ENCODE results near the gene CYB5A. TPM values are rescaled to one million over a fixed set of nuclear protein-coding genes. Genes with fewer than 3 reads are reported as not detected.

CYB5A gene
- total RNA-seq, 1 experiment from 2014 or later = 45.9 TPM

DNA sequence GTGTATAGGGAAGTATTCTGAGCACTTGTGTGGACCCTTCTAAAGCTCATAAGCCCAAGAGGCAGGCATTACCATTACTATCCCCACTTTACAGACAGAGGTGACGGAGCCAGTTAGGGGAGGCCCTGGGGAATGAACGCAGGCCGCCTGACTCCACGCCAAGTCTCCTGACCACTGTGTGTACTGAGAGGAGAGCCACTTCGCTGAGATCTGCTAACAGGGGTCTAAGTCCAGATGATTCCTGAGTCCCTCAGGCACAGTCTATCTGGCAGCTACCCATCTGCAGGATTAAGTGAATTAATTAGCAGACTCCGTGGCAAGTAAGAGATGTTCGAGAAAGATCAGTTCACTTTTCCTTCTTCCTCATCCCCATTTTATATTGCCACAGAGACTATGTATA lies 13.7 kb downstream of the CYB5A start:
- DNase-seq (ENCODE audit: low read depth) = no peak

DNA sequence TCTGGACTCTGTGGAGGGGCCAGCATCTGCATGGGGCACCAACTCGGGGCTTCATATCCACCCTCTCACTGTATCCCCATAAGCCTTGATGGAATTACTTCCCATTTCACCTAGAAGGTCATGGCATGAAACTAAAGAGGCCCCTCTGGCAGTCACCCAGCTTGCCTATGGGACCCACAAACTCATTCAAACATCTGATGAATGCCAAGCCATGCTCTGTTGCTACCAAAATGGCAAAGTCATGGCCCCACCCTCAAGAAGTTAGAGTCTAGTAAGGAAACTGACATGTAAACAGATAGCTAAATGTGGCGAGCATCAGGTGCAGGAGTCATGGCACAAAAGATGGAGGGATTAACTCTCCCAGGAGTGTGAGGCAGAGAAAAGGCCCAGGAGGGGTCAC lies 14.5 kb downstream of the CYB5A start:
- DNase-seq (ENCODE audit: low read depth) = no peak

DNA sequence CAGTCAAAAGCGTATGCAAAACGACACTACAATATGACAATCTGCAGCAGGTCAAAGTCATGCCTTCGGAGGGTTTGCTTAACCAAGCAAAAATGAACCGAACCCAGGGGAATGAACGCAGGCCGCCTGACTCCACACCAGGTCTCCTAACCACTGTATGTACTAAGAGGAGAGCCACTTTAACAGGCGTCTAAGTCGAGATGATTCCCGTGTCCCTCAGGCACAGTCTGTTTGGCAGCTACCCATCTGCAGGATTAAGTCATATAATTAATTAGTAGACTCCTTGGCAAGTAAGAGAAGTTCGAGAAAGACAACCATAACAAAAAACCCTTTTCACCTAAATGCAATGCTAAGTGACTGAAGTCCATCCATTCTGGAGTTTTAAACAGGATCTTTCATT lies 15.2 kb downstream of the CYB5A start:
- no peak for DNase-seq (ENCODE audit: low read depth)

DNA sequence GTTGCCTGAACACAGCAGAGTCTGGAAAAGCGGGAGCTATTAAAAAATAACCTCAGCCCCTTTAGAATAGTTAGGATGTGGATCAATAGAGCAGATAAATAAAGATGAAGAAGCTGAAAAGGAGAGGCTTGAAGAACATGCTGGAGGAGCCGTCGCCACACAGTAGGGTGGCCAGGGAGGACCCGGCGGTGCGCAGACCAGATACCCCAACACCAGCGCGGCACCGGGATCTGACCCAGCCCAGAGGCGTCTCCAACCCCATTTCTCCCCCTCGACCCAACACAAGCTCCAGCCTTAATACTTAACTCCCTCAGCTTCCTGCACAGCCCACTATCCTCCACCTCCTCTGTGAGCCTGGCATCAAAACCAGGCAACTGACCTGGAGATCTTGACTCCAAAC lies 16.0 kb downstream of the CYB5A start:
- DNase-seq (ENCODE audit: low read depth) = no peak

DNA sequence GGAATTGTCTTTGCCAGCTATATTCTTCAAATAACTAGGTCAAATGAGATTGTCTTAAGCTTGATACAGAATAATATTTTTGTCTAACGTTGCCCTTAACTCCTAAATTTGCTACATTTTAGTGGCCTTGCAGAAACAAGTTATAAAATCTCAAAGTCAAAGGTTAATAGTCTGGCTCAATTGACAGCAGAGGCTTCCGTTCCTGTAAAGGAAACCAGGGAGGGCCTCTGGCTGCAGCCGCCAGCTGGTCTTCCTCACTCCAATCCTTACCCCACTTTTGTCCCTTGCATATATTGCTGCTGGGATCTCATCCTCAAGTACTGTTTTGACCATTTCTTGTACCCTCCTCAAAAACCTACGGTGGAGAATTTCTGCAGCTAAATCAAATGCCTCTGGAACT lies 17.1 kb downstream of the CYB5A start:
- no peak for DNase-seq (ENCODE audit: low read depth)

DNA sequence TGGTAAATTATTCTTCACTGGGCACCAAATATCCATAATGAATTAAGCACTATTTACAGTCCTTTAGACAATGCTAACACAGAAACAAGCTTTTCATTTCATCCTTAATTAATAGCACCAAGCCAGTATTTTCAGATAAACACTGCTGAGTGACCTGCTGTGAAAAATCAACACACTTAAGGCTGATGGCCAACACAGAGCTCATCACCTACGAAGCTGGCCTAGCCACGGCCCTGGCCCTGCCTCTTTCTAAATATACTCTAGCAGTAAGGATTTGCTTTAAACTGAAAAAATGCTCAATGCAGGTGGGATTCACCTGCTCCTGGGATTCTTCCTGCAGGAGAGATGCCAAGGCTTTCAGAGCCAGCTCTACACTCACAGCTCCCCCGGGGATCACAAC lies 18.4 kb downstream of the CYB5A start:
- DNase-seq (ENCODE audit: low read depth) = no peak

DNA sequence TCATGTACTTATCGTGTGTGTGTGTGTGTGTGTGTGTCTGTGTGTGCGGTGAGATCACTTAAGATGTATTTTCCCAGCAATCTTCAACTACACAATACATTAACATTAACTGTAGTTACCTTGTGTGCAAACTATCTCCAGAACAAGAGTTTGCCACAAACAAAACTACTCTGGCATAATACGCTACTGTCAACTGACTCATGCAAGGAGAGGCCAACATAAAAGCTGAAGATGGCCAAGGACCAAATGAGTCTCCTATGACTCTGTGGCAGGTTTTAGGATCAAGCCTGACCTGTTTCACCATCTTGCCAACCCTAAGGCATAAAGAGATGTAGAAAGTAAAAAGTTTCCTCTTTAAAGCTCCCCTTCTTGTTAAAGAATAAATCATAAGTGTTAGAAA lies 20.1 kb downstream of the CYB5A start:
- DNase-seq (ENCODE audit: low read depth) = no peak

DNA sequence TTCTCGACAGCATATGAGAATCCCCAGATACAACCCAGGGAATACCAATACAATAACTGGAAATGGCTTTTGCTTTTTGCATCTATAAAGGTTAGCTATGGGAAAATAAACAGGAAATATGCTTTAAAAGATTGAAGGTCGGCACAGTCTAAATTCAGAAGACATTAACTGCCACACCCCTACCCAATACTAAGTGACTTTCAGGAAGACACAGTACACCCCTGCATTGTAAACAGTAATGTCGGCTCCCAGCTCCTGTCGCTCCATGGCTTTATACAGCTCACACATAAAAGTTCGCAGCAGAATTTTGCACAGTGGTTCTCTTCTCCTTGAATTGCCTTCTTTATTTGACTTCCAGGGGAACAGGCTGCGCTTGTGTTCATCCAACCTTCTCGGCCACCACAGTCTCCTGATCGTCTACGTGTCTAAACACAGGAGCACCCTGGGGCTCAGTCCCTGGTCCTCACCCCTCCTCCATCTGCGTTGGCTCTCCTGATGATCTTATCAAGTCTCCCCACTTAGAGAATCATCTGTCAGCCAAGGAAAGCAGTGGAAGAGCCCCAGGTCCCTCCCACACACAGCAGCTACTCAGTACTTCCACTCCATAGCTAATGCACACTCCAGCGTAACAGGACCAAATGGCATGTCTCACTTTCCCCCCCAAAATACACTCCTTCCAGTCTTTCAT lies 22.7 kb downstream of the CYB5A start:
- DNase-seq (ENCODE audit: low read depth) = no peak

DNA sequence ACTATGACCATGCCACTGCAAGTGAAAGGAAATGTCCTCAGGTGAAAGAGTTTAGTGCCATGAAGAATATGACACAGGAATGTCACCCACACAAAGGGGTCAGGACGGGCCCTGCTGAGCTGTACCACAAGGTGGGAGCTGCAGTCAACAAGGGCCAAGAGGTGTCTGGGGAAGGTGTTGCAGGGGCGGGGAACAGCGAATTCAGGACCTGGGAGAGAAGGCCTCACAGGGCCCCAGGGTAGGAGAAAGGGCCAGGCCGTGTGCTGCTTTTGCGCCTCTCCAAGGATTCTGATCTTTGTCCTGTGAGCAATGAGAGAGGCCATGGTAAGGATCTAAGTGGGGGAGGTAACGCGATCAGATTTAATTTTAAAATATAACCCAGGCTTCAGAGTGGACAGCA lies 23.6 kb downstream of the CYB5A start:
- DNase-seq (ENCODE audit: low read depth) = no peak

DNA sequence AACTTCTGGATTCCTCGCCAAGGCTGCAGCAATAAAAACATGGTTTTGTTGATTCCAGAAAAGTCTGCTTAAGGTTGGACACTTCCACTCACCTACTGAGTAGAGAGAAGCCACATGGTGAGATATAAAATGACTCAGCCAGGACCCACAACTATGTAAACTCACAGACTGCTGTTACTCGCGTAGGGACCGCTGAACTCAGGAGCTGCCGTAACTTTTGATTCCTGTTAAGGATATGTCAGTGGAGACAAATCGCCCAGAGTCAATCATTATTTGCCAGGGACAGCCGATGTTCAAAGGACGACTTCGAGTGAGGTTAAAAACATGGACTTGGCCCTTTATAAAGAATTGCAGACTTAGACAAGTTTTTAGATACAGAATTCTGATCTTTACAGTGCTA lies 25.6 kb downstream of the CYB5A start:
- DNase-seq (ENCODE audit: low read depth) = peak; percentile 58

DNA sequence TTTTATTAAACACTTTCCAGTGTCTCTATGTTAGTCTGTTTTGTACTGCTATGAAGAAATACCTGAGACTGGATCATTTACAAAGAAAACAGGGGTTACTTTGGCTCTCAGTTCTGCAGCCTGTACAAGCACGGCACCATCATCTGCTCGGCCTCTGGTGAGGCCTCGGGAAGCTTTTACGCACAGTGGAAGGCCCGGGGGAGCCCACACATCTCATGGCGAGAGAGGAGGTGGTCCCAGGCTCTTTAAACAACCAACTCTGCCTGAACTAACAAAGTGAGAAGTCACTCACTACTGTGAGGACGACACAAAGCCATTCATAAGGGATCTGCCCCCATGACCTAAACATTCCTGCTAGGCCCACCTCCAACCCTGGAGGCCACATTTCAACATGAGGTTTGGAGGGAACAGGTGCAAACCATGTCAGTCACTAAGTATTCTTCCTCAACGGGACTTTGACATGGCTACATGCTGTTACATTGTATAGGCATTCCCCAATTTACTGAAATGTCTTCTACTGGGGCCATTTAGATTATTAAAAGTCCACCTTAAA lies 26.1 kb downstream of the CYB5A start:
- no peak for DNase-seq (ENCODE audit: low read depth)

DNA sequence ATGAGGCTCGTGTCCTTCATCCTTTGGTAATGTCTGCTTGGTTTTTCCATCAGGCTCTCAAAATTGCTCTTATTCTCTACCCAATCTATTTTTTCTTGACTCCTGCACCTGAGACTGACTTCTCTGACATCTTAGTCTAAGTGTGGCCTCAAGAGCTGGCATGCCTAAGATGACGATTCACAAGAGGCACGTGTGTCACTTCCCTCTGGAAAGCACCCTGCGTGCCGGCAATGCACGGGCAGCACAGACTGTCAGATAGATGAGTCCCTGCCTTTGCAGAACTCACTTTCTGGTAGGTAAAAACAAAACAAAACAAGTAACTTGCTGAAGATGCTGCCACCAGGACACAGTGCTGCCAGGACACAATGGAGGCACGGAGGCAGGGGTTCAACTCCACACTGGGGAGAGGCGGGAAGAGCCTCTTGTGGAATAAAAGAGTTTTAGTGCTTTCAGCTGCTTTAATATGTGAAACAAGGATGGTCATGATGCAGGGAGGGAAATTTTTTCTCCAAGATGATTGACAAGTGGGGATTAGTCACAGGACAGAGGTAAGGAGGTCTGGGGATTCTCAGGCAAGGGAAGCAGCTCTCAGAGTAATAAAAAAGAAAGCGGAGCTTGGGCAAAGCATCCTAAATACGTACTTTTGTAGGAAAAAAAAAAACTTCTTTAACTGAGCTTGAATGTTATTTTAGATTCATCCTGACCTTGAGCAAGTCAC lies 27.3 kb downstream of the CYB5A start:
- no peak for DNase-seq (ENCODE audit: low read depth)

DNA sequence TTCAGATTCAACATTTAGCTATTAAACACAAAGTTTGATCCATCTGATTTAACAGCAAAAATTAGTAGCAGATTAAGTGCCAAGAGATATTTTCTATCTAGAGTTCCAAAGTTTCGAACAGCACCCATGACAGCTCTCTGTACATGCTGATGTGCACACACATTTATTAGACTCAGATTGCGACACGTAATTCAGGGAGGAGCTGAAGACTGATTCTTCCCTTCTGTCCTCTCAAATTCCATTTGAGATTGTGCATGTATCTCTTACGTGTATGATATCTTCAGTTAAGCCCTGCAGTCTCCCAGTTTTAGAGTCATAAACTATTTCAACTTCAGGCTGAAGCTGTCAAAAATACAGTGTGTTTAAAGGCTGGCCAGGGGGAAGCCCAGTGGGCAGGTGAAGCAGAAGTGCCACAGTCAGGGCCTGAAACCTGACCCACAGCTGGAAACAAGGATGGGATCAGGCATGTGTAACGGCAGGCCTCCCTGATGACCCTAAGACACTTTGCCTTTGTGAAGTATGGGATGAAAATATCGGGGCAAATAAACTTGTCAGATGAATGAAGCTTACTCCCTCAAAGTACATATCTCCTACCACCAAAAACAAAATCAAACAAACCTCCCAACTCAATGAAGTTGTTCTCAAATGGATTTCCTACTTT lies 30.6 kb downstream of the CYB5A start:
- DNase-seq (ENCODE audit: low read depth) = no peak

DNA sequence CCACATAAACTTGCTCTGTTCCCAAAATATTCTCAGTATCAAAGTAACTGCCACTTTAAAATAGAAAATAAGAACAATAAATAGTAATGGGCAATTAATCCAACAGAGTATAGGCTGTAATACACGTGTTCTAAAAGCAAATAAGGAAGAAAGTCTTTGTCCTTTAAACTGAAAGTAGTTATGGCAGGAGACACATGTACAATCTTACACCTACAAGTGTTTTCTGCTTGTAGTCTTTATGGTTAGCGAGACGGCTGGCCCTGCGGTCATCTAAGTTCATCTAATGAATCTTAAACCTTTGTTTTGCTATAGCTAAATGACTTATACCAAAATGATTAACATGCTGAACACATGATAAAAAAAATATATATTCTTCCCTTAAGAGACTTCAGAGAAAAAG lies 32.4 kb downstream of the CYB5A start:
- no peak for DNase-seq (ENCODE audit: low read depth)

DNA sequence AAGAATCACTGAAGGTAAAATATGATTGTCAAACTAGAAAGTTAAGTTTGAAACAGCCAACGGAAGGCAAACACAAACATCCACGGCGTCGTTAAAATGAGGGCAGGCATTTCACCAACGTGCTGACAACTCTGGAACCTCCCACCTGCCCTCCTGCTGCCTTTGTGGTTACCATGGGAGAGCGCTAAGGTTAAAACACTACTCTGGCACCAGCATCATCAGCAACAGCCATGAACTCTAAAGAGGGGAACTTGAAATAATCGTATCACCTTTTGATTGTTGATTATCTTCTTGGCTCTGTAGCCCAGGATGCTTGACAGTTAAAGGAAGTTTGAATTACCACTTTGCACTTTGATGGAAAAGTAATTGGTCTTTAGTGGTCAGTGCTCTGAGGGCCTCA lies 34.7 kb downstream of the CYB5A start:
- DNase-seq (ENCODE audit: low read depth) = no peak

DNA sequence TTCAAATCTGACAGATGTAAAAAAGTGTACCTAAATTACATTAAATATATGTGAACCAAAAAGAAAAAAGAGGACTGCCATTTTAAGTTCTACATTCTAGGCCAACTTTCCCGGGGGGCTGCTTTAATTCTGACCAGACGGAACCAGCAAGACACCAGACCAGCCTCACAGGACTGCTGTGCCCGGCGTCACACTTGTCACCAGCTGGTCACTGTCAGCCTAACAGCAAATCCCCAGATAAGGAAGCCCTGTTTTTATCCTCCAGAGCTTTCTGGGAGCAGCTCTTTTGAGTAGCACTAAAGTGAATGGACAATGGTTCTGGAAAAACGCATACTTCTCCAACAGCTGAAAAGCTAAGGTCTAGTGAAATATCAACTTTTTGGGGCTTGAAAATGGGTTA lies 35.6 kb downstream of the CYB5A start:
- DNase-seq (ENCODE audit: low read depth) = no peak

DNA sequence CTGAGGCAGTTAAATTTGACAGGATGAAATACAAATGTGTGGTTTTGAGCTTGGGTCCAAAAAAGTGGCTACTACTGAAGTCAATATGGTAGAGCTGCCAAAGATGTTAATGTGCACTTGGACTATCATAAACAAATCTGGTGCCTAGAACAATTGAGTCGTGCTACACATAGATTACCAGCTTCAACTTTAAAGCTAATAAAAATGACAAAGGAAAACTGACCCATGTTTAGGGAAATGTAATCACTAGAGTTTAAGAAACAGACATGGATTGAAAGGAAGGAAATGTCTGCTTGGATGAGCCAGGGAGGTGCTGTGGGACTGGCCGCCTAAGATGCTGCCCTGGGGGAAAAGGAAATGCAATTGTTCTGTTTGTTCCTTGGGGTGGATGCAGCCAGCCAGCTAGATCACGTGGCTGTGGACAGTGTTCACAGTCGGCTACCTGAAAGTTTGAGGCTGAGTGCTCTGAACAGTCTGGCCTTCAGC lies 36.6 kb downstream of the CYB5A start:
- no peak for DNase-seq (ENCODE audit: low read depth)

DNA sequence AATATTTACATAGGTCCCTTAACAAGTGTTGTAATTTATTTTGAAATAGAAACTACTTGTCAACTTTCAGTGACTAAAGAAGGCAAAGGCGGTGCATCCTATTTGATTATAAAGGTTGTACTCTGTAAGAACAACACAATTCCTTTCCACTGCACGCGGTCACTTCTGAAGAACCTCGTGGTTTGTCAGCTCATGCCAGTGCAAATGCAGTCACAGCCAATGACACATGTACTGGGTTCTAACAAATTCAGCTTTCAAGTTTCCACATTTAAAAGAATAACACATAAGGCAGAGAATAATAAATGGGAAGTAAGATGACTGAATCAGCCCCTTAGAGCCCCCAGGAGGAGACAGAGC lies 39.7 kb downstream of the CYB5A start:
- DNase-seq (ENCODE audit: low read depth) = no peak

DNA sequence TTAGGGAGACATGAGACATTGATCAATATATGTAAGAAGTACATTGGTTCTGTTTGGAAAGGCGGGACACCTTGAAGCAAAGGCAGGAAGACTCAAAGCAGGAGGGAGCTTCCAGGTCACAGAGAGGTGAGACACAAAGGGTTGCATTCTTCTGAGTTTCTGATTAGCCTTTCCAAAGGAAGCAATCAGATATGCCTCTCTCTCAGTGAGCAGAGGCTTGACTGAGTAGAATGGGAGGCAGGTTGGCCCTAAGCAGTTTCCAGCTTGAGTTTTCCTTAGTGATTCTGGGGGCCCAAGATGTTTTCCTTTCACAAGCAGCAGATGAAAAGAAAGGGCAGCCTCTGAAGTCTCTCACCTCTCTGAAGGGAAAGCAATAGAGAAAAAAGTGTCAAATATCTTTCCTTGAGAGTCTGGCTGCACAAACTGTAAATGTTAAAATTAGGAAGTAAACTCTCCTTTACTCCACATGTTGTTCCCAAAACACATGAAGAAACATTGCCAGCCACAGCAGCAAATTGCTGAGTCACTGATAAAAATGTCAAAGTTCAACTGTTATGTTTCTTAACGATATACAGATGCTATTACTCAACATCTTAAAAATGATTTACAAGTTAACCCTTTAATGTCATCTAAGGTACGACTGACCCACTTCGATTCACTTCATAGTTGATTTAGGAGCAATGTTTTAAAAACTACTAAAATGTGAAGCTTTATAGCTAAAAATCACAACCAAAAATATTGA lies 40.3 kb downstream of the CYB5A start:
- no peak for DNase-seq (ENCODE audit: low read depth)

DNA sequence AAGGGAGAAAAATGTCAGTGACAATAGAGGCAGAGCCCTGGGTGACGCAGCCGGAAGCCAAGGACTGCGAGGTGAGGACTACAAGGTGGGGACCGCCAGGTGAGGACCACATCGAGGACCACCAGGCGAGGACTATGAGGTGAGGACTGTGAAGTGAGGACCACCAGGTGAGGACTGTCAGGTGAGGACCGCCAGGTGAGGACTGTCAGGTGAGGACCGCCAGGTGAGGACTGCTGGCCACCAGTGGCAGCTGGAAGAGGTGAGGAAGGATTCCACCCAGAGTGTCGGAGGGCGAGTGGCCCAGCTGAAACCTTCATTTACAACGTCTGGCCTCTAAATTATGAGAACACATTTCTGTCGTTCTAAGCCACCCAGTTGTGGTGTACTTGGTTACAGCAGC lies 41.6 kb downstream of the CYB5A start:
- DNase-seq (ENCODE audit: low read depth) = no peak

DNA sequence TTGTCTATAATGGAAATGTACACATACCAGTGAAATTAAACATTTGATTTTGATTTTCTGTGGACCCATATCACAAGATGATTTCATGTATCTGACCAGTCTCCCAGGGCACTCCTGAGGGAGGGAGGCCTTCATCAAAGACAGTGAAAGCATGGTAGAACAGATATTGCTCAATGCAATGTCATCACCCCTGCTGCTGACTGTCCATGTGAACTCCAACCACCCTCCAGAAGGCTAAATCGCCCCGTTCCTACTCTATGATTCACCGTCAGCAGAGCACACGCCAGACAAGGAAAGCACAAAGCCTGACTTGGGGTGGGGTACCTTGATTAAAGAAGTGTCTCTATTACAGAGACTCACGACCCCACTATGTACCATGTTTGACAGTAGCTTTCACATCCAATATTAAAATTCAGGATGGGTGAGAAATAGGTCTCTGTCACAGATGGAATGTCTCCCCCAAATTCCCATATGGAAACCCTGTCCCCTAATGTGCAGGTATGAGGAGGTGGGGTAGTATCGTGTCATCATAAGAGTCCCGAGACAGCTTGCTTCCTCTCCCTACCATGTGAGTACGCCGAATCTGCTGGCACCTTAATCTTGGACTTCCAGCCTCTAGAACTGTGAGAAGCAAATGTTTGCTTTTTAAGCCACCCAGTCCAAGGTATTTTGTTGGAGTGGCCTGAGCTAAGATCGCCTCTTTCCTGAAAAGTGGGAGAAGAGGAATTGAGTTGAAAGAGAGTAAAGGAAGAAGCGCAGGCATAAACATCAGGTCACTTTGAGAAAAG lies 42.4 kb downstream of the CYB5A start:
- no peak for DNase-seq (ENCODE audit: low read depth)

All from Daoy (cell line).